ENCODE measurements around the gene SYCP1.
"Not testable (repeated sequence)": the region's sequence is repeated elsewhere in the genome, so short reads cannot be mapped to it uniquely, and the experiment has no call there.

Gene SYCP1

GRCh38 chr1:115006191-115006590 is 151.5 kb downstream of the SYCP1 start:
- H3K4me3 ChIP-seq (ENCODE audit: low read depth, low read length), result no peak overlapping the region
- TF ChIP-seq CTCF (IDR thresholded peaks at IDR 0.05; ENCODE audit: borderline replicate concordance, insufficient read depth, low read depth, low read length), result no peak

GRCh38 chr1:115012006-115012405 is 157.3 kb downstream of the SYCP1 start:
- no peak overlapping the region for H3K4me3 ChIP-seq (ENCODE audit: low read depth, low read length)
- TF ChIP-seq CTCF (IDR thresholded peaks at IDR 0.05; ENCODE audit: borderline replicate concordance, insufficient read depth, low read depth, low read length), result no peak

GRCh38 chr1:115012434-115012833 is 157.8 kb downstream of the SYCP1 start:
- TF ChIP-seq CTCF (IDR thresholded peaks at IDR 0.05; ENCODE audit: borderline replicate concordance, insufficient read depth, low read depth, low read length), result no peak
- H3K4me3 ChIP-seq (ENCODE audit: low read depth, low read length), result no peak overlapping the region

- H3K4me3 ChIP-seq (ENCODE audit: low read depth, low read length), result no peak overlapping the region
- no peak for TF ChIP-seq CTCF (IDR thresholded peaks at IDR 0.05; ENCODE audit: borderline replicate concordance, insufficient read depth, low read depth, low read length)
These were observed 159.1 kb downstream of the SYCP1 start for GRCh38 chr1:115013792-115014191.

- H3K4me3 ChIP-seq (ENCODE audit: low read depth, low read length), result not testable (repeated sequence)
These were observed 164.9 kb downstream of the SYCP1 start for GRCh38 chr1:115019549-115019948.

- no peak overlapping the region for H3K4me3 ChIP-seq (ENCODE audit: low read depth, low read length)
- no peak for TF ChIP-seq CTCF (IDR thresholded peaks at IDR 0.05; ENCODE audit: borderline replicate concordance, insufficient read depth, low read depth, low read length)
These were observed 166.5 kb downstream of the SYCP1 start for GRCh38 chr1:115021145-115021544.

GRCh38 chr1:115023593-115023992 is 168.9 kb downstream of the SYCP1 start:
- no peak overlapping the region for H3K4me3 ChIP-seq (ENCODE audit: low read depth, low read length)
- TF ChIP-seq CTCF (IDR thresholded peaks at IDR 0.05; ENCODE audit: borderline replicate concordance, insufficient read depth, low read depth, low read length), result no peak

- no peak for TF ChIP-seq CTCF (IDR thresholded peaks at IDR 0.05; ENCODE audit: borderline replicate concordance, insufficient read depth, low read depth, low read length)
These were observed 174.9 kb downstream of the SYCP1 start, which contains the start of gene TSHB for GRCh38 chr1:115029526-115029925. TSHB (plus strand) TSS chr1:115029826; CDS start chr1:115033363, 3,537 bp downstream.

More at GRCh38 chr1:115029526-115029925, 174.9 kb downstream of the SYCP1 start, which contains the start of gene TSHB:
- H3K4me3 ChIP-seq (ENCODE audit: low read depth, low read length), result no peak within 1 kb of the TSS

Measured in GM12875 (cell line).